Cardiac fibroblast (primary cell): ENCODE data around the gene TMEM239.
"Not testable (repeated sequence)": the region's sequence is repeated elsewhere in the genome, so short reads cannot be mapped to it uniquely, and the experiment has no call there.

Experiments
- DNase-seq, 2 donors: peaks; one replicate each; pipeline versions ENCODE4 v3.0.0 to v3.0.0-alpha.2; 2010; ENCODE audit warnings: low read depth in 2 of 2
- H3K4me3 ChIP-seq, 2 donors: replicated peaks in 1 of 2; 1 replicate in 1 of 2; 2 replicates in 1 of 2; pipeline ENCODE4 v1.5.1; 2011; ENCODE audit warnings: low read depth in 2 of 2, low read length in 2 of 2, mild to moderate bottlenecking in 2 of 2, moderate library complexity in 1 of 2
- TF ChIP-seq, protein P1 (sequence below): IDR thresholded peaks from one replicate; pipeline ENCODE4 v1.5.1; 2011; ENCODE audit warnings: low read depth, mild to moderate bottlenecking, low read length, inconsistent platforms

Gene TMEM239

DNA sequence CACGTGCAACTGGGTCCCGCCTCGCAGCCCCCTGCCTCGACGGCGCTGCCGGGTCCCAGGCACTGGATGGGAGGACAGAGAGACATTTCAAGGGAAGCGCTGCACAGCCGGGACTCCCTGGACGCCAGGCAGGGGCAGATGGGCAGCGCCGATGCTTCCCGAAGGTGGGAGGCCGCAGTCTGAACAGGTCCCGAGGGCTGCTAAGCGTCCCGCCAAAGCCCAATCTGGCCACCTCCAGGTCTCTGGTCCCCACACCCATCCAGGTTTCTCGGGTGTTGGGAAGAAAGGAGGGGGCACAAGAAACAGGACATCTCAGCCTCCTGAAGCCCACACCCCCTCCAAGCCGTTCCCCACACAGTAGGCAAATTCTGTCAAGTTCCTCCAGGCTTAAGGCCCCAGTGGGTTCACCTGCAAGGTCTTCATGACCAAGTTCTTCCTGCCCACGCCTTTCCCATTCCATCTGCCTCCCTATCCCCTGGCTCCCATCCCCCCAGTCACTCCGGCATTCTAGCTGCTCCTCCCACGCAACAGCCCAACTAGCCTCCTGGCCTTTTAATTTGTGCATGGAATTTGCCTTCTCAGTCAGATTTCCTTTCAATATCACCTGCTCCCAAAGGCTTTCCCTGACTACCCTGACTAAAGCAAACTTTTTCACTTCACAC, 10.3 kb upstream of the TMEM239 start:
- TF ChIP-seq, protein P1, sequence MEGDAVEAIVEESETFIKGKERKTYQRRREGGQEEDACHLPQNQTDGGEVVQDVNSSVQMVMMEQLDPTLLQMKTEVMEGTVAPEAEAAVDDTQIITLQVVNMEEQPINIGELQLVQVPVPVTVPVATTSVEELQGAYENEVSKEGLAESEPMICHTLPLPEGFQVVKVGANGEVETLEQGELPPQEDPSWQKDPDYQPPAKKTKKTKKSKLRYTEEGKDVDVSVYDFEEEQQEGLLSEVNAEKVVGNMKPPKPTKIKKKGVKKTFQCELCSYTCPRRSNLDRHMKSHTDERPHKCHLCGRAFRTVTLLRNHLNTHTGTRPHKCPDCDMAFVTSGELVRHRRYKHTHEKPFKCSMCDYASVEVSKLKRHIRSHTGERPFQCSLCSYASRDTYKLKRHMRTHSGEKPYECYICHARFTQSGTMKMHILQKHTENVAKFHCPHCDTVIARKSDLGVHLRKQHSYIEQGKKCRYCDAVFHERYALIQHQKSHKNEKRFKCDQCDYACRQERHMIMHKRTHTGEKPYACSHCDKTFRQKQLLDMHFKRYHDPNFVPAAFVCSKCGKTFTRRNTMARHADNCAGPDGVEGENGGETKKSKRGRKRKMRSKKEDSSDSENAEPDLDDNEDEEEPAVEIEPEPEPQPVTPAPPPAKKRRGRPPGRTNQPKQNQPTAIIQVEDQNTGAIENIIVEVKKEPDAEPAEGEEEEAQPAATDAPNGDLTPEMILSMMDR: no peak
- DNase-seq: no peak

DNA sequence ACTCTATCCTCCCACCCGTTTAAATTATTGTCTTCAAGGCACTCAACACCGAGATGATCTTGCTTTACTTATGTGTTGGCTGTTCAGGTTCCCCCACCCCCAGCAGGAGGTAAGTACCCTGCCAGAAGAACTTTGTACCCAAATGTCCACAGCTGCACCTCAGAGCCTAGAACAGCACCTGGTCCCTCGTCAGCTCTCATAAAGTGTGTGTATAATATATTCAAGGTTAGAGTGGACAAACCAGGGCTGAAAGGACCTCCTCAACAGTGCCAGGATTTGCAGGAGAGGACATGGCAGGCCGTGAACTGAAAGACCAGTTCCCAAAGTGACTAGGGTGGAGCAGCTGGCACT, 9.8 kb upstream of the TMEM239 start:
- TF ChIP-seq, protein P1: no peak
- DNase-seq: no peak
- H3K4me3 ChIP-seq: no peak overlapping the region

More for the DNA sequence above, 10.3 kb upstream of the TMEM239 start:
- H3K4me3 ChIP-seq: no peak overlapping the region

DNA sequence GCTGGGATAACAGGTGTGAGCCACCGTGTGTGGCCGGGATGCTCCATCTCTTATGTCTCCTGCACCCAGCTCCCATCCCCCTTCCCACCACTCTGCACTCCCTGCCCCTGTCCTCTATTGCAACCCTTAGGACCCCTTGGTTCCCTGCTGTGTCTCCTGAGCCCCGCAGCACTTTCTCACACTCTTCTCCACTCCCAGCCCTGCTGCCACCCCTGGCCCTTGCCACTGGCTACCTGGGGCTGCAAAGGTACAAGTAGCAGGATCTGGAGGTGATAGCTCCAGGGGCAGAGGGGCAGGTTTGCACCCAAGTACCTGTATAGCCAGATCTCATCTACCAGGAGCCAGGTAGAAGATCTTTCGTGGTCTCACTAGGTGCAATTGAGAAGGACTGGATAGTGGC, 9.1 kb upstream of the TMEM239 start:
- no peak overlapping the region for H3K4me3 ChIP-seq
- no peak for DNase-seq
- TF ChIP-seq, protein P1: no peak

DNA sequence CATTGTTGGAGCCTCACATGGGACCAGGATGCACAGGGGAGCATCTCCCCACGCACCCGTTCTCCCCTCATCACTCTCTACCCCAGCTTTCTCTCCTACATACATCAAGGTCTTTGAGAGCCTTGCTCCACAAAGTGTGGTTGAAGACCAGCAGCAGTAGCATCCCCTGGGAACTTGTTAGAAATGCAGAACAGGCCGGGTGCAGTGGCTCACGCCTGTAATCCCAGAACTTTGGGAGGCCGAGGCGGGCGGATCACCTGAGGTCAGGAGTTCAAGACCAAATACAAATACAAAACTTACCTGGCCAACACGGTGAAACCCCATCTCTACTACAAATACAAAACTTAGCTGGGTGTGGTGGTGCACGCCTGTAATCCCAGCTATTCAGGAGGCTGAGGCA, 8.2 kb upstream of the TMEM239 start:
- not testable (repeated sequence) for DNase-seq, H3K4me3 ChIP-seq

DNA sequence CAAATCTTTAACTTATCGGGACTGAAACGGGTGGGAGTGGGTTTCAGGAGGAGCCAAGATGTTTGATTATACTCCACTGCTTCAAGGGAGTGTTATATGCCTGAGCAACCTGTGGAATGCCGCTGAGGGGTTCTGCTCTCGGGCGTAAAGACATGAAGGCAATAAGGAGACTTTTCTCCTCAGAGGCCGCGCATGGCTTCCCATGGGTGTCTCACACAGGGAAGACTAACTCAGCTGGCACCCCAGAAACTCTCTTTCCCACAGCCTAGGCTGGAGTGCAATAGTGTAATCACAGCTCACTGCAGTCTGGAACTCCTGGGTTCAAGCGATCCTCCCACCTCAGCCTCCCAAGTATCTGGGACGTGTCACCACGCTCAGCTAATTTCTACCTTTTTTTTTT, 6.5 kb upstream of the TMEM239 start:
- TF ChIP-seq, protein P1: no peak
- H3K4me3 ChIP-seq: no peak overlapping the region
- DNase-seq: no peak

DNA sequence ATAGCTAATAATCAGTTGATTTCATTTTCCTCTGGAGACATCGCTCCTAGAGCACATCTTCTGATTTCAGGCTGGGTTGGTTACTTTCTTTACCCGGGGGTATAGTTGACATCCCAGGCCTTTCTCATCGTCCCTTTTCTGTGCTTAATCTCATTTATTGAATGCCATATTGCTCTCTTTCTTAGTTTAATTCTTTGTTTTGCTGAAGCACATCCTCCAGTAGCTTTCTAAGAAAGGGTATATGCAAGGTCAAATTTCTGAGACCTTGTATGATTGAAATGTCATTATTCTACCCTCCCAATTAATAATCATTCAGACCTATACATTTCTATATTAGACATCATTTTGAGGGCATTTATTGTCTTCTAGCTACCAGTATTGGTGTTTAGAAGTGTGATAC, 4.0 kb upstream of the TMEM239 start:
- no peak overlapping the region for H3K4me3 ChIP-seq
- no peak for DNase-seq
- TF ChIP-seq, protein P1: no peak

DNA sequence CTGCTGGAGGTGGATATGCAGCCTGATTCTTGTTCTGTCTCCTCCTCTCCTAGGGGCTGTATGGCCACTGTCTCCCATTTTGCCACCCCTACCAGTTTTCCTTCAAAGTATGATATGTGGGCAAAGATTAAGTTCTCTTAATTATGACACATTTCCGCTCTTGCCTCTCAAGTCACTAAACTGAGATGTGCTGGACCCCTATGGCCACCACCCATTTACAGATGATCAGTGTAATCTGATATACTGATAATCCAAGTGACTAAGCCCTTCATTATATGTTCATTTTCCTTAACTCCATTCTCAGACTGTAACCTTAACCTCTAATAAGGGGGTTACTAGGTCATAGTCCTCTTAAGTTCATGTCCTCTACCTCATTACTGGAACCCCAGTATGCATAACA, 2.1 kb upstream of the TMEM239 start:
- DNase-seq: no peak
- TF ChIP-seq, protein P1: no peak
- H3K4me3 ChIP-seq: no peak overlapping the region
